GM20000 (cell line): ENCODE measurements around the gene SRCIN1.
"Not testable (repeated sequence)": the region's sequence is repeated elsewhere in the genome, so short reads cannot be mapped to it uniquely, and the experiment has no call there.

Source experiments
- DNase-seq: peaks from one replicate; pipeline ENCODE4 v3.0.0; 2012; ENCODE audit warnings: low spot score
- TF ChIP-seq, protein P1 (sequence below): IDR thresholded peaks from 2 replicates; pipeline ENCODE4 v1.5.1; 2012; ENCODE audit warnings: mild to moderate bottlenecking, control low read depth; ENCODE audit errors: extremely low read depth, missing control alignments

SRCIN1 gene

DNA sequence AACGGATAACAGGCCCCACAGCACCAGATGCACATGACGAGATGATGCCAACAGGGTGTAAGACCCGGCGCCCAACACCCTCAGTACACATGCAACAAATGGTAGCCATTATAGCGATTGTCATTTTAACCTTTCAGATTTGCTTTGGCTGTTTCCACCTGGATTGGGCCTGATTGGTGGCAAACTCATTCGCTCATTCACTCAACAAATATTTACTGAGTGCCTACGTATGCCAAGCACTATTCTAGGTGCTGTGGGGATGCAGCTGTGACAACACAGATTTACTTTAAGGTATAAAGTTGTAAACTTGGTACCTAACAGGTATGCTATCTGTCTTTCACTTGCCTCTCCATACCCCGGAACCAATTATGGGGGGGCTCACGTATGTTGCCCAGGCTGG is 66.8 kb downstream of the SRCIN1 start:
- DNase-seq, result no peak
- TF ChIP-seq, protein P1, sequence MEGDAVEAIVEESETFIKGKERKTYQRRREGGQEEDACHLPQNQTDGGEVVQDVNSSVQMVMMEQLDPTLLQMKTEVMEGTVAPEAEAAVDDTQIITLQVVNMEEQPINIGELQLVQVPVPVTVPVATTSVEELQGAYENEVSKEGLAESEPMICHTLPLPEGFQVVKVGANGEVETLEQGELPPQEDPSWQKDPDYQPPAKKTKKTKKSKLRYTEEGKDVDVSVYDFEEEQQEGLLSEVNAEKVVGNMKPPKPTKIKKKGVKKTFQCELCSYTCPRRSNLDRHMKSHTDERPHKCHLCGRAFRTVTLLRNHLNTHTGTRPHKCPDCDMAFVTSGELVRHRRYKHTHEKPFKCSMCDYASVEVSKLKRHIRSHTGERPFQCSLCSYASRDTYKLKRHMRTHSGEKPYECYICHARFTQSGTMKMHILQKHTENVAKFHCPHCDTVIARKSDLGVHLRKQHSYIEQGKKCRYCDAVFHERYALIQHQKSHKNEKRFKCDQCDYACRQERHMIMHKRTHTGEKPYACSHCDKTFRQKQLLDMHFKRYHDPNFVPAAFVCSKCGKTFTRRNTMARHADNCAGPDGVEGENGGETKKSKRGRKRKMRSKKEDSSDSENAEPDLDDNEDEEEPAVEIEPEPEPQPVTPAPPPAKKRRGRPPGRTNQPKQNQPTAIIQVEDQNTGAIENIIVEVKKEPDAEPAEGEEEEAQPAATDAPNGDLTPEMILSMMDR, result no peak

- DNase-seq, result no peak
- TF ChIP-seq, protein P1, result no peak
These were observed 69.1 kb downstream of the SRCIN1 start for GRCh38 chr17:38536661-38537060.

- DNase-seq, result no peak
- TF ChIP-seq, protein P1, result no peak
These were observed 69.9 kb downstream of the SRCIN1 start for GRCh38 chr17:38535886-38536285.

GRCh38 chr17:38534498-38534885 is 71.3 kb downstream of the SRCIN1 start:
- no peak for DNase-seq
- TF ChIP-seq, protein P1, result no peak

DNA sequence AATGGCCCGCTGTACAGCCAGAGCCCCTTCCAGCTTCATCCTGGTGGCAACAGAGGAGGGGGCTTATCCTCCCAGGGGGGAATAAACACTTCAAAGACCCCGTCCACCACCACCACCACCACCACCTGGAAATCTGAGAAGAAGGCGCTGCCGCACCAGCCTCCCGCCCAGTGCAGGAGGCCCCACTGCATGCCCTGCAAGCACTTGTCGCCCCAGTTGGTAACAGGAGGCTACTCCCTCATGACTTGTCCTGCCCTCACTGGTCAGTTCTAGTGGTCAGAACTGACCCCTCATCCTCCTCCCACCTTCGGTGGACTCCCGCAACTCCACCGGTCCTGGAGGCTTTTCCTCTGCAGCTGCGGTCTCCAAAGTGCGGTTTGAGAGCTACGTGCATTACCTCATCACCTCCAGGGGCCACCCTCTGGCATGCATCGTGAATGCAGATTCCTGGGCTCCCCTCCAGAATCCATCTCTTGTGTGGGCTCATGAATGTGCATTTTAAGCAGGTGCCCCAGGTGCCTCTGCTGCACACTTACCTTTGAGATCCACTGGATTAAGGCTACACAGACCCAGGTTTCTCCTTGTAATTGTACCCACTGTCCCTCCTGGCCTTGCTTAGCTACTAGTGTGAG is 71.8 kb downstream of the SRCIN1 start:
- DNase-seq, result no peak
- TF ChIP-seq, protein P1, result no peak

GRCh38 chr17:38533241-38533640 is 72.5 kb downstream of the SRCIN1 start:
- TF ChIP-seq, protein P1, result no peak
- no peak for DNase-seq

- TF ChIP-seq, protein P1, result no peak
- no peak for DNase-seq
These were observed 73.3 kb downstream of the SRCIN1 start for GRCh38 chr17:38532451-38532850.

GRCh38 chr17:38531761-38532160 is 74.0 kb downstream of the SRCIN1 start:
- not testable (repeated sequence) for DNase-seq

DNA sequence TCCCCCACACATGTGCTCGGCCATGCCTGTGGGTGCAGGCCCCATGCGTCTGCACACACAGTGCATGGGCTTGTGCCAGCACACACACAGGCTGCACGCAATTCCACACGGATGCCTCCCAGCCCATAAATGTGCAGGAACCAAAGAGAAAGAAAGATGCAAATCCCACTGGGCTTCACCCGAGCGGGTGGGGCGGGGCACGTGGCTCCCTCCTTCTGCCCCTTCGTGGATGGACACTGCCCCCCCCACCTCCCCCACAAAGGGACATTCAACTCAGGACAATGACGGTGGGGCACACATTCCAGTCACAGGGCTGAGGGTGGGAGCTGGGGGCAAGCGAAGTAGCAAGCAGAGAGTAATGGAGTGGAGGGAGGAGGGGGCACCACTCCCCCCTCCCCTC is 74.9 kb downstream of the SRCIN1 start:
- not testable (repeated sequence) for DNase-seq

DNA sequence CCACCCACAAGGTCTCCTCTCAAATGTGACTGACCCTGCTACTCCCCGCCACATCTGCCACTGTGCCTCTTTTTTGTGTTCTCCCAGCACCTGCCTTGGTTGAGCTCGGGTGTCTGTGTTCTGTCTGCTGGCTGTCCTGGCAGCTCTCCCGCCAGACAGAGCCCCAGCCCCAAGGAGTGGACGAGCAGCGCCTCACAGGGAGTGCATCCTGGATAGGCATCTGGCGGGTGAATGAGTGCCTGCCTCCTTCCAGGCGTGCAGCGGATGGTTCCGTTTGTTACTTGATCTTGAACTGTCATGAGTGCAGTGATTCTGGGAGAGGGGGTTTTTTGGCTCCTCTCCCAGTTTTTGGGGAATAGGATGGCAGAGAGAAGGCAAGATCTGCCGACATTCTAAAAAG is 77.6 kb downstream of the SRCIN1 start:
- not testable (repeated sequence) for DNase-seq

DNA sequence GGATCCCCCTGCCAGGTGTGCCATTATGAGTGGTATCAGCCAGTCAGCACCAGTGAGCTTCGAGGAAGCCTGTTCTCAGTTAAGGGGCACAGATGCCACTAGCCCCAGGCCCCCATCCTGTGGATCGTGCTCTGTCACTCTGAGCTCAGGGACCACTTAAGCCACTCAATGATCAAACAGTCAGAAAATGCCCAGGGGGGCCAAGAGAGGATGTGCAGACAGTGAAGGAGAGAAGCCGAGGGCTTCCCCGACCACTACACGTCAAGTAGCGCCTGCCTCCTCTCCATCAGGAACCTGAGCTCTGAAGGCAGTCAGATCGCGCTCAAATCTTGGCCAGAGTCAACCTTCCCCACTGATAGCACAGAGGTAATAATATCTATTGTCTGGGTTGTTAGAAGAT is 79.2 kb downstream of the SRCIN1 start:
- DNase-seq, result not testable (repeated sequence)
